GM18520 (cell line): ENCODE results near the gene PIH1D1.

Source experiments
- ATAC-seq: cut with Tn5 transposase; IDR thresholded peaks from one replicate; pipeline ENCODE4 v1.9.1; 2021; ENCODE audit not compliant: unreplicated experiment

PIH1D1 gene

DNA sequence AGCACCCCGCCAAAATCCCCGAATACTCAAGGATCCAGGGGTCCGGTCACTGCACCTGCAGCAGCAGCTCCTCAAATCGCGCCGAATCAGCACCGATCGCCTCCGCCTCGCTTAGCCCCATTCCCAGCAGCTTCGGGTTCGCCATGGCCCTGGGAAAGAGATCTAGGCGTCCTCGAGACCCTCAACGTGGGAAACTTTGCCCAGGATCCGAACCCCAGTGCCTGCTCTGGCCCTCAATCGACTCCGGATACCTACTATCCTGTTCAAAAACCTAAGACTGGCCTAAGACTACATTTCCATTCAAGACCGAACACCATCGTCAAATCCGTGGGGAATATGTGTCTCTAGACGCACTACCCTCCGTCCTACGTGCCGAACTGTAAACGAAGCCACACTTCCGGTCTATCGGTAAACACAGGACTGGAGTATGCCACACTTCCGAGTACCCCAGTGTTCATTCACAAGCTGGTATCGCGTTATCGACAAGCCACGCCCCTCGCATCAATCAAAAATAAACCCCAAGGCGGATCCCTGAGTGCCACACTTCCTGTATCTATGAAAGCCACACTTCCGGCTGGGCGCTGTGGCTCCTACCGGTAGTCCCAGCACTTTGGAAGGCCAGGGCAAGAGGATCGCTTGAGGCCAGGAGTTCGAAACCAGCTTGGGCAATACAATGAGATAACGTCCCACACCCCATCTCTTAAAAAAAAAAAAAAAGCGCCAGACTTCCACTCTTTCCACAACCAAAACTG is at the start of gene PIH1D1:
PIH1D1 (minus strand) TSS at position 385 of the 752 bp plus-strand sequence; CDS start at position 145, 240 bp downstream.
- peak; percentile 61 for ATAC-seq

DNA sequence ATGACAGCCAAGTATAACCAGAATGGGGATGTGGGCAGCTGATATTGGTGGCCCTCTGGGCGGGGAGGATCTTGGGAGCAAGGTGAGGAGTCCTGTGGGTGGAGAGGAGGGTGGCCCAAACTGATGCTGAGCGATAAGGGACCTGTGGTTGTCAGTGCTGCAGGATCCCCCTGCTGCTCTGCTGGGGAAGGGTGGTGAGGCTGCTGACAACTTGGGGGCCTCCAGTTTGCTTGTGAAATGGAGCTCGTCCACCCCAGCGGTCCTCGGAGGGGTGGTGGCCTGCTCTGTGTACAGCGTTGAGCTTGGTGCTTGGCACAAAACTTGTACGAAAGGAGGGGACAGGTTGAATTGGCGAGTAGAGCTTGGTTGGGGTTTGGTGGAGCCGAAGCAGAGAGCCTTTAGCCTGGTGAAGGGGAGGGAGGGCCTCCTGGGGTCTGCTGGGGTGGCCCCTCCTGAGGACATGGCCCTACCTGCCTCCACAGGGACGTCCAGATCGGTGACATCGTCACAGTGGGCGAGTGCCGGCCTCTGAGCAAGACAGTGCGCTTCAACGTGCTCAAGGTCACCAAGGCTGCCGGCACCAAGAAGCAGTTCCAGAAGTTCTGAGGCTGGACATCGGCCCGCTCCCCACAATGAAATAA is 47.5 kb upstream of the PIH1D1 start:
- ATAC-seq: no peak

DNA sequence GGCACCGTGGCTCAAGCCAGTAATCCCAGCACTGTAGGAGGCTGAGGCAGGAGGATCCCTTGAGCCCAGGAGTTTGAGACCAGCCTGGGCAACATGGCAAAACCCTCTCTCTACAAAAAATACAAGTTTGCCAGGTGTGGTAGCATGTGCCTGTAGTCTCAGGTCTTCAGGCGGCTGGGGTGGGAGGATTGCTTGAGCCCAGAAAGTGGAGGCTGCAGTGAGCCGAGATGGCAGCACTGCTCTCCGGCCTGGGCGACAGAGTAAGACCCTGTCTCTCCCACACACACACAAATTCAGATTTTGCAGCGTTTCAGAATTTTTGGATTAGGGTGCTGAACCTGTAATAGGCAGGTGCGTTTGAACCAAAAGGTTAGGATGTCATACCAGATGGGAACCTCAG is 46.9 kb upstream of the PIH1D1 start:
- ATAC-seq: no peak

DNA sequence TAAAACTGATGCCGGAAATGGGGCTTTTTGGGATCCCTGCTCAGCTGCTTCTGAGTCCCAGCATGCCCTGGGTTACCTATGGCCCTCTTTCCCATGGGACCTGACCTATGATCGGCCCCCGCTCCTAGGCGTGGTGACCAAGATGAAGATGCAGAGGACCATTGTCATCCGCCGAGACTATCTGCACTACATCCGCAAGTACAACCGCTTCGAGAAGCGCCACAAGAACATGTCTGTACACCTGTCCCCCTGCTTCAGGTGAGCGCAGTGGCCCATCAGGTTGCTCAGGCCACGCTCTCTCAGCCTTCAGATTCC is 46.1 kb upstream of the PIH1D1 start:
- ATAC-seq: no peak

DNA sequence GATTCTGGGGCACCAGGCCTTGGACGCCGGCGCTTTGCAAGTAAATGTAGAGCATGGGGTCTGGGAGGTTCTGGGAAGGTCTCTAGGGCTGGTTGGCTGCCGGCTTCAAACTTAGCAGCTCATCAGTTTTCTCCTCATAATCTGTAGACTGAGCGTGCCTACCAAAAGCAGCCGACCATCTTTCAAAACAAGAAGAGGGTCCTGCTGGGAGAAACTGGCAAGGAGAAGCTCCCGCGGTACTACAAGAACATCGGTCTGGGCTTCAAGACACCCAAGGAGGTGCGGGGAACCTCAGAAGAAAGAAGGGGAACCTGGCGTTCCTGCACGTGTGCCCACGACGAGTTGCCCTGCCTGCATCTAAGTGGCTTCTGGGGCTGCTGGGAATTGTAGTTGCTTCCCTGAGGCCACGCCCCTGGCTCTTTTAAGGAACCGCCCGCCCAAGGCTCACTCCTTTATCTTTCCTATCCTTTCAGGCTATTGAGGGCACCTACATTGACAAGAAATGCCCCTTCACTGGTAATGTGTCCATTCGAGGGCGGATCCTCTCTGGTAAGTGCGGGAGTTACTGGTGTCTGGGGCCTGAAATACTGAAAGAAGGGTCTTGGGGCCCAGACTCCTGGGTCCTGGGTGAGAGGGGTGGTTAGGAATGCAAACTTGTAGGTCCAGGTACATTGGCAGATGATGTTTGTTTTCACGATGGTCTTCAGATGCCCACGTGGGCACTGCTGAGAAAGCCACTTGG is 45.6 kb upstream of the PIH1D1 start:
- ATAC-seq: no peak

DNA sequence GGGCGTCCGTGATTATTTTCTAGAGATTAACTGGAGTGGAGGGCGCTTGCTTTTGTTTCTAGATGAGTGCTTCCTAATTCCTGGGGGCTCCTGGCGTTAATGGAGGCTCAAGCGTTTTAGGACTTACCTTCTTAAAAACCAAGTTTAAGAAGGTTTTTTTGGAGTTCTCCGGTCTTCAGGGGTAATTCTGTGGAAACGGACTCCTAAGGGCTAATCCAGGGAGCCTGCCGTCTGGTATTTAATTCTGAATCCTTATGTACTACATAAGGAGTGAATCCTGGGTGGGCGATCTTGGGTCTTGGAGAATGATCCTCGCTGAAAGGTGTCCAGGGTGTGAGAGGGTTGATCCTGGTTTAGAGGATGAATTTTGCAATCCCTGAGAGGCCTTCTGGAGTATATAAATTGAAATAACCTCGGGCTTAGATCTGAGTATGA is 45.0 kb upstream of the PIH1D1 start:
- ATAC-seq: no peak

DNA sequence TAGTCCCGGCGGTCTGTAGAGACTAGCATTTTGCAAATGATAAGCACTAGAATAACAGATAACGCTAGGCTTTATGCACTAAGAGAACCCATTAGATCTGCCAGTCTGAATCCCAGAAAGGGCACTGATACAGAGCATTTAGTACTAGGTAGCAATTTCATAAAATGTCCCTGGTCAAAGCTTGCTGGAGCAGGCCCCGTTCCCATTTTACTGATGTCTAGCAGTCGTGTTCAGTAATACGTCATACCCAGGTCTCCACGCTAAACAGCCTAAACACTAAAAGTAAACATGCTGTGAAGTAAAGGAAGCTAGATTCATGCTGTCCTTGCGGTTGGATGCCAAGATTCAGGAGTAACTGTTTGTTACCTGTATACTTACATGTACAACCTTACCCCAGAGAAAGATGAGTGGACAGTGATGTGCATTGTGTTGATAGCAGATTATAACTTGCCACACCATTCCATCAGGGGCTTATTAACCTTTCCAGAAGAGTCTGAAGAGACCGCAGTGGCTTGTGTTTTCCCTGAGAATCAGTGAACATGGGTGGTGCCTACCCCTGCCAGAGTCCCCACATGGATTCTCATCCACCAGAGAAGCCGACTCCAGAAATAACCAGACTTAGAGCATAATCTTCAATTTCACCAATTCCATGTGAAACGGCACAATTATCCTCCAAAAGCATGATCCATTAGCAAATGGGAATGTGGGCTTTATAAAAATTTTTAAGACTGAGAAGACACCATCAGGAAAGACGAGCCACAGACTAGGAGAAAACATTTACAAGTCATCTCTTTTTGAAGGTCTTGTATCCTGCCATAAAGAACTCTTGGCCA is 41.2 kb upstream of the PIH1D1 start:
- no peak for ATAC-seq

DNA sequence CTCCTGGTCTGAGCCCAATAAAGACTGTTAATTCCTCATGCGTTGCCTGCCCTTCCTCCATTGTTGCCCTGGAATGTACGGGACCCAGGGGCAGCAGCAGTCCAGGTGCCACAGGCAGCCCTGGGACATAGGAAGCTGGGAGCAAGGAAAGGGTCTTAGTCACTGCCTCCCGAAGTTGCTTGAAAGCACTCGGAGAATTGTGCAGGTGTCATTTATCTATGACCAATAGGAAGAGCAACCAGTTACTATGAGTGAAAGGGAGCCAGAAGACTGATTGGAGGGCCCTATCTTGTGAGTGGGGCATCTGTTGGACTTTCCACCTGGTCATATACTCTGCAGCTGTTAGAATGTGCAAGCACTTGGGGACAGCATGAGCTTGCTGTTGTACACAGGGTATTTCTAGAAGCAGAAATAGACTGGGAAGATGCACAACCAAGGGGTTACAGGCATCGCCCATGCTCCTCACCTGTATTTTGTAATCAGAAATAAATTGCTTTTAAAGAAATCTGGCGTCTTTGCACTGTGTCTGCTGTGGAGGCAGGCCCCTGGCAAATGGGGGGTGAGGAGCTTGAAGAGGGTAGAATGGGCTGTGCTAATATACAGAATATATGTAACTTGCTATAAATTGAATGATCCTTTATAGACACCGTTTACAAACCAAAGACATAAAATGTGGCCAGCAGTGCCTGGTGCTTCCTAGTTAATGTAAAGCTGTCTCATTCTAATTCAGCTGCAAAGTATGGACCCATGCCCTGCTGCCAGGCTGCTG is 40.4 kb upstream of the PIH1D1 start:
- no peak for ATAC-seq

DNA sequence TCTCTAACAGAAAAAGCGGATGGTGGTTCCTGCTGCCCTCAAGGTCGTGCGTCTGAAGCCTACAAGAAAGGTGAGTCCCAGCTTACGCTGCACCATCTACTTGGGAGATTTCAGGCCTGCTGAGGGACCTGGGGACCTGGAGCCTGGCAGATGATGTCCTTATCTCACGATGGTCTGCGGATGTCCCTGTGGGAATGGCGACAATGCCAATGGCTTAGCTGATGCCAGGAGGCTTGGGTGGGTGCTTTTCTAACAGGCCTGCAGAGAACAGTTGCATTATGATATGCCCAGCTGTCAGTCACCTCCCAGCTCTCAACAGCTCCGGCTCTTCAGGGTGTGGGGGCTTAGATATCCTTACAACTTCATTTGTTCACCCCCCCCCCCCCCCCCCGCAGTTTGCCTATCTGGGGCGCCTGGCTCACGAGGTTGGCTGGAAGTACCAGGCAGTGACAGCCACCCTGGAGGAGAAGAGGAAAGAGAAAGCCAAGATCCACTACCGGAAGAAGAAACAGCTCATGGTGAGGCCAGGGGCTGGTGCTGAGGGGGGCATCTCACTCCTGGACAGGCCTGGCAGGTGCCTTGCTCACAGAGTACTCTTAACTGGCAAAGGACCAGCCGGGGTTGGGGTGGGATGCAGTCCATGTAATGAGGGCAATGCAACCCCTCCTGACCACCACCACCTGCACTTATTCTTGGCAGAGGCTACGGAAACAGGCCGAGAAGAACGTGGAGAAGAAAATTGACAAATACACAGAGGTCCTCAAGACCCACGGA is 39.6 kb upstream of the PIH1D1 start:
- no peak for ATAC-seq

DNA sequence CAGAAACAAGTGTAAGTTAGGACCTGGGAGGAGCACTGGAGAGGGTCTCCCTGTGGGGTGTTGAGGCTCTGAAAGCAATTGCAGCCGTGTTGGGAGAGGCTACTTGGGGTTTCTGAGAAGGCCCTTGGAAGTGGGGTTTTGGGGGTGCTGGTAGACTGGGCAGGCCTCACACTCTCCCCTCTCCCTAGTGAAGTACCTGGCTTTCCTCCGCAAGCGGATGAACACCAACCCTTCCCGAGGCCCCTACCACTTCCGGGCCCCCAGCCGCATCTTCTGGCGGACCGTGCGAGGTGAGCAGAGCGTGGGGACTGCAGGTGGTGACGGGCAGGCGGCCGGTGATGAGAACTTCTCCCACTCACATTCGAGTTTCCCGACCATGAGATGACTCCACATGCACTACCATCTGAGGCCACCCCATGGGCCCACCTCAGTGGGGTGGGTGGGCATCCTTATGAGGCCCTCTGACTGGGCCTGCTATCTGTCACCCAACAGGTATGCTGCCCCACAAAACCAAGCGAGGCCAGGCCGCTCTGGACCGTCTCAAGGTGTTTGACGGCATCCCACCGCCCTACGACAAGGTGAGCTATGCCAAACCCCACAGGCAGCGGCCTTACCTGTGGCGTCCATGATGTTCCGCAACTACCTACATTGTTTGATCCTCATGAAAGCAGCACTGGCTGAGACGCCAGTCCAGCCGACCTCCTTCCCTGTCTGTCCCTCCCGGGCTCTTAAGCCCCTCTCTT is 38.8 kb upstream of the PIH1D1 start:
- no peak for ATAC-seq

DNA sequence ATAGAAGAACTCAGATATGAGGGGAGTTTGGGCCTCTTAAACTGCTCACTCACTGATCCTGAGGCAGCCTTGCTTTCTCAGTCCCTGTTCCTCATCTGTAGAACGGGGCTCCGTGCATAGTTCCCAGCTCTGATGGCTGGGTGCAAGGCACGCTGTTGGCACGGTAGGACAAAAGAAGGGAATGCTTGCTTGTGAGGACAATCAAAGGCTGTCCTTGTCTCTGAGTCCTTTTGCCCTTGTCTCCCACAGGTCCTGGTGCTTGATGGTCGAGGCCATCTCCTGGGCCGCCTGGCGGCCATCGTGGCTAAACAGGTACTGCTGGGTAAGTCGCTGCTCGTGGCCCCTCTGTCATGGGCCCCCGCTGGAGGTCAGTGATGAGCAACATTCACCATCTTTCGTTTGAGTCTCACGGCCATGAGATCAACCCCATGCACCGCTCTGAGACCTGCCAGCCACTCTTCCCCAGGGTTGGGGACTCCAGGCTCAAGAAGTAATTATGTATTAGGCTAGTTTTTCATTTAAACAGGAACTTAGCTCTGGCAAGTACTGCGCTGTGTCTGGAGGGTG is 38.1 kb upstream of the PIH1D1 start:
- ATAC-seq: no peak

DNA sequence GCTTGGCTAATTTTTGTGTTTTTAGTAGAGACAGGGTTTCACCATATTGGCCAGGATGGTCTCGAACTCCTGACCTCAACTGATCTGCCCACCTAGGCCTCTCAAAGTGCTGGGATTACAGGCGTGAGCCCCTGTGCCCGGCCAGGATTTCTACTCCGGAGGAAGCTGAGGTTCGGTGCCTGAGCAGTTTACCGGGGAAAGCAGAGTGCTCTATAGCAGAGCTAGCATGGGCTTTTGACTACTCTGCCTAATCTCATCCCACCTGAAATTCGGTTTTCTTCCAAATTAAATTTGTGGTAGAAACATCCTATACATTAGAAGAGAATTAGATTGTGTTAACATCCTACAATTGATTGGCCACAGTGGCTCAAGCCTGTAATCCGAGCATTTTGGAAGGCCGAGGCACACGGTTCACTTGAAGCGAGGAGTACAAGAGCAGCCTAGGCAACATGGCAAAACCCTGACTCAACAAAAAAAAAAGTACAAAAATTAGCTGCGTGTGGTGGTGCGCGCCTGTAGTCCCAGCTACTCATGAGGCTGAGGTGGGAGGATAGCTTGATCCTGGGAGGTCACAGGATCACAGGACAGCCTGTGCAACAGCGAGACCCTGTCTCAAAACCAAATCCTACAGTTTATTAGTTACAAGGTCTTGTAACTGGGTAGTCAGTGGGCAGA is 37.4 kb upstream of the PIH1D1 start:
- no peak for ATAC-seq

DNA sequence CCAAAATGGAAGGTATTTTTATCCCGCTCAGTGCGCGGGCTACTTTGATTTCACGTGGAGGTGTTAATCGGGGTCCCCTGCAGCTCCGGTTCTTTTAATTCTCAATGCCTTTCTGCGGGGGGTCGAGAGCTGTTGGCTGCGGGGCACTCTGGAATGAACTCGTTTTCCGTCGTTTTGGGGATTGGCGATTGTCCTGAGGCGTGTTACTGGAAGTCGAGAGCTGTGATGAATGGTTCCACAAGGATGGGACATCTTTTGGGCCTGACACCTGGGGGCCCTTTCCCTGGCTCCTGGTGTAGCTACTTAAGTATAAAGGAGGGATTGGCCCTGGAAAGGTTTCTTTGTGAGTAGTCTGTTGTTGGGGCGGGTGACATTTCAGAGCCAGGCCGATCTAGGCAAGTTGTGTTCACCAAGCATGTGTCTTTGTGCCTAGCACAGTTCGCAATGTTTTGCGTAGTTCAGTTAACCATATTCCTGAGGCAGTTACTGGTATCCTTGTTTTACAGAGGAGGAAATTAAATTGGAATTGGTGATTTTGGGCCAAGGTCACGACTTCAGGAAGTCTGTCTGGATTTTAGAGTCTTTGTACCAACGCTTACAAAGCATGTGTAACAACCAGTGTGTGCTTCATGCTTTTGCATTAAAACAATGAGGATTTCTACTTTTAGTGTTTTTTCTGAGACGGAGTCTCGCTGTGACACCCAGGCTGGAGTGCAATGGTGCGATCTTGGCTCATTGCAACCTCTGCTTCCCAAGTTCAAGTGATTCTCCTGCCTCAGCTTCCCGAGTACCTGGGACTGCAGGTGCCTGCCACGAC is 36.6 kb upstream of the PIH1D1 start:
- ATAC-seq: no peak

DNA sequence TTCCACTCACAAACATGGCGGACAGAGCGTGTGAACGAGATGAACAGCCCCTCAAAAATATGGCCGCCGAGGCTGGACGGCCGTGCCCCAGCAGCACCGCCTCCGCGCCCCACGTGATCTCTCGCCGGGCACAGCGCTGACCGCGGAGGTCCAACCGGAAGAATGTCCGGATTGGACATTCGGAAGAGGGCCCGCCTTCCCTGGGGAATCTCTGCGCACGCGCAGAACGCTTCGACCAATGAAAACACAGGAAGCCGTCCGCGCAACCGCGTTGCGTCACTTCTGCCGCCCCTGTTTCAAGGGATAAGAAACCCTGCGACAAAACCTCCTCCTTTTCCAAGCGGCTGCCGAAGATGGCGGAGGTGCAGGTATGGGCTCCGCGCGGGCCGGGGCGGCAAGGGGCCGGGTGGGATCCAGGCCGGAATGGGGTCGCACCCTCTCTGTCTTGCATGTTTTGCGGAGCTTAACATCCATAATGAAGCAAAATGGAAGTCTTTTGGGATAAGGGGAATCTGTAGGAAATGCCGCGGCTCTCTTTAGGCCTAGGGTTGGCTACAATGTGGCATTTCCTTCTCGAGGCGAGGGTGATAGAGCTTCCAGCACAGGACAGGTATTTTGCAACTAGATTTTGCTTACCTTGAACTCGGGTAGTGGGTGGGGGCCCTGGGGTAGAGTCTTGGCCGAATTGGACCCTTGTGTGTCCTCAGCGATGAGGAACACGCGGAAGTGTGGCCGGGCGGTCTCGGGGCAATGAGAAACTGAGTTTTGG is 35.8 kb upstream of the PIH1D1 start, which contains the start of gene RPL13A:
RPL13A (plus strand) TSS at position 332 of the 769 bp plus-strand sequence; CDS start at position 354, 22 bp downstream.
- ATAC-seq: peak; percentile 85

DNA sequence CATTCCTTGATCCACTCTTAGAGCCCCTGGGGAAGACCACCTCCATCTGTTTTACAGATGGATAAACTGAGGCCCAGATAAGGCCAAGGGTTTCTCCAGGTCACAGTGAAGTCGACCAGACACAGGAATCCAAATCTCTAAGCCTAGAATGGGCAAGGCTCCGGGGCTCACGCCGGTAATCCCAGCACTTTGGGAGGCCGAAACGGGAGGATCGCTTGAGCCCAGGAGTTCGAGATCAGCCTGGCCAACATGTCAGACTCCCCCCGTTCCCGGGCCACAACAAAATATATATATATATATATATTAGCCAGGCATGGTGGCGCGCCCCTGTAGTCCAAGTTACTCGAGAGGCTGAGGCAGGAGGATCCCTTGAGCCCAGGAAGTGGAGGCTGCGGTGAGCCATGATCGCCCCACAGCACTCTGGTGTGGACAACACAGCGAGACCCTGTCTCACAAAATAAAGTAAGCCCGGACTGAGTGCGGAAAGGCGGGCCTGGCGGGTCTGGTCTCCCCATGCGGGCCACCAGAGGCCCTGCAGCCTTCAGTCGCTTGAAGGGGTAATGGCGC is 35.2 kb upstream of the PIH1D1 start:
- ATAC-seq: no peak

DNA sequence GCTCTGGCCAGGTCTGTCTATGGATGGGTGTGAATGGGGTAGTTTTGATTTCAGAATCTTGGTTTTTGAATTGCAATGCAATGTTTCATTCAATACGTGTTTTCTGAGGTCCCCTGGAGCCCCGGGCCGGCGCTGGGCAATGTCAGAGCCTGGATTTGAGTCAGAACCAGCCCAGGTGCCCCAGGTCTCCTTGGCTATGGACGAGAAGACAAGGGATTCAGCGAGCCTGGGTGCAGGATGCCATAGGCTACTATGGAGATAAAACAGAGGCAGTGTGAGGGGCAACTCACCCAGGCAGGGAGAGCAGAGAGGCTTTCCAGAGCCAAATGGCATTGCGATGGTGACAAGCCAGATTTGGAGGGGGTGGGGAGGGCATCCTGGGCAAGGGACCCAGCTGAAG is 34.6 kb upstream of the PIH1D1 start:
- no peak for ATAC-seq
